Endodermal cell (in vitro differentiated cells): ENCODE measurements around the gene FLCN. TPM values are rescaled to one million over a fixed set of nuclear protein-coding genes. Genes with fewer than 3 reads are reported as not detected.

Source experiments
- DNase-seq: peaks from one replicate; pipeline ENCODE4 v3.0.0-alpha.2; 2017
- H3K27ac ChIP-seq: 2 replicates; pipeline ENCODE4 v1.5.1; 2013; ENCODE audit warnings: mild to moderate bottlenecking, low read depth, low read length, moderate library complexity
- H3K27me3 ChIP-seq: 2 replicates; pipeline ENCODE4 v1.6.1; 2013; ENCODE audit warnings: mild to moderate bottlenecking, low read length, moderate library complexity; ENCODE audit not compliant: insufficient read depth, control insufficient read depth, poor library complexity, severe bottlenecking
- H3K36me3 ChIP-seq: 2 replicates; pipeline ENCODE4 v1.7.0; 2013; ENCODE audit warnings: mild to moderate bottlenecking, low read length, moderate library complexity; ENCODE audit not compliant: control insufficient read depth, insufficient read depth
- H3K4me1 ChIP-seq: one replicate; pipeline ENCODE4 v1.7.0; 2013; ENCODE audit warnings: low read length; ENCODE audit not compliant: control insufficient read depth, insufficient read depth
- H3K4me3 ChIP-seq: 2 replicates; pipeline ENCODE4 v1.5.1; 2013; ENCODE audit warnings: mild to moderate bottlenecking, low read length, moderate library complexity
- H3K9ac ChIP-seq: 2 replicates; pipeline ENCODE4 v1.6.1; 2013; ENCODE audit warnings: mild to moderate bottlenecking, low read length, moderate library complexity; ENCODE audit not compliant: poor library complexity, severe bottlenecking; ENCODE audit errors: extremely low read depth
- H3K9me3 ChIP-seq: 2 replicates; pipeline ENCODE4 v1.6.1; 2013; ENCODE audit warnings: mild to moderate bottlenecking, low read length, moderate library complexity; ENCODE audit not compliant: control insufficient read depth
- H3K27ac Mint-ChIP-seq: 2 replicates; pipeline ENCODE4 v1.8.0; 2020; ENCODE audit warnings: mixed read lengths
- H3K27me3 Mint-ChIP-seq: 2 replicates; pipeline ENCODE4 v1.8.0; 2021; ENCODE audit warnings: mild to moderate bottlenecking, mixed read lengths; ENCODE audit not compliant: insufficient read depth
- H3K36me3 Mint-ChIP-seq: 2 replicates; pipeline ENCODE4 v1.8.0; 2020; ENCODE audit warnings: low read depth, mixed read lengths
- H3K4me1 Mint-ChIP-seq: 2 replicates; pipeline ENCODE4 v1.8.0; 2020; ENCODE audit warnings: mixed read lengths
- H3K4me3 Mint-ChIP-seq: 2 replicates; pipeline ENCODE4 v1.8.0; 2020; ENCODE audit warnings: mild to moderate bottlenecking, moderate library complexity, mixed read lengths
- H3K9me3 Mint-ChIP-seq: 2 replicates; pipeline ENCODE4 v1.8.0; 2020; ENCODE audit warnings: mild to moderate bottlenecking, mixed read lengths
- CTCF ChIP-seq: fragments of 200-600 bp; sonication (generic); conservative IDR thresholded peaks from 2 replicates; pipeline ENCODE4 v1.5.0; 2021; ENCODE audit warnings: antibody characterized with exemption, mild to moderate bottlenecking
- WGBS, 2 experiments: methylation state at CpG; one replicate each; pipeline versions ENCODE4 v1.1.5 to v1.1.7; 2013; ENCODE audit warnings: missing lambda C conversion rate in 2 of 2, mixed read lengths in 1 of 2; ENCODE audit not compliant: insufficient coverage in 1 of 2, insufficient read length in 1 of 2; 5-methylcytosine and 5-hydroxymethylcytosine counted together
- total RNA-seq, 2 donors: library from RNA; stranded (reverse); fragmentation: NEBNext Ultra II Directional in 1 of 2; extraction: Animal tissue kit (Norgen Biotek cat#: 25700) in 1 of 2; gene quantifications; 2 replicates in 1 of 2; 3 replicates in 1 of 2; pipeline ENCODE4 v1.2.1, GENCODE V29; 2021

The FLCN gene
- total RNA-seq, 2 donors from 2014 or later: 41.8 to 47.2 TPM

- Histone ChIP-seq H3K36me3 (peaks cover 80% of the 10 kb centered on the region), H3K27ac (no peak overlapping the region), H3K9me3 (peaks cover 5% of the 10 kb centered on the region), H3K4me1 (no peaks in the 10 kb centered on the region), H3K4me3 (no peak overlapping the region), H3K9ac (no peak overlapping the region), H3K27me3 (no peaks in the 10 kb centered on the region)
- H3K27ac Mint-ChIP-seq: no peak overlapping the region
- H3K4me1 Mint-ChIP-seq: no peaks in the 10 kb centered on the region
- no peaks in the 10 kb centered on the region for H3K27me3 Mint-ChIP-seq
- no peaks in the 10 kb centered on the region for H3K9me3 Mint-ChIP-seq
- no peak for DNase-seq
- no peak for TF ChIP-seq CTCF
- peaks cover 73% of the 10 kb centered on the region for H3K36me3 Mint-ChIP-seq
- 96 to 100% methylated on average over 2 to 3 of the region's 3 CpGs for WGBS, 2 experiments
- no peak overlapping the region for H3K4me3 Mint-ChIP-seq
Measured at GRCh38 chr17:17253406-17253805, 16.4 kb upstream of the FLCN start.

DNA sequence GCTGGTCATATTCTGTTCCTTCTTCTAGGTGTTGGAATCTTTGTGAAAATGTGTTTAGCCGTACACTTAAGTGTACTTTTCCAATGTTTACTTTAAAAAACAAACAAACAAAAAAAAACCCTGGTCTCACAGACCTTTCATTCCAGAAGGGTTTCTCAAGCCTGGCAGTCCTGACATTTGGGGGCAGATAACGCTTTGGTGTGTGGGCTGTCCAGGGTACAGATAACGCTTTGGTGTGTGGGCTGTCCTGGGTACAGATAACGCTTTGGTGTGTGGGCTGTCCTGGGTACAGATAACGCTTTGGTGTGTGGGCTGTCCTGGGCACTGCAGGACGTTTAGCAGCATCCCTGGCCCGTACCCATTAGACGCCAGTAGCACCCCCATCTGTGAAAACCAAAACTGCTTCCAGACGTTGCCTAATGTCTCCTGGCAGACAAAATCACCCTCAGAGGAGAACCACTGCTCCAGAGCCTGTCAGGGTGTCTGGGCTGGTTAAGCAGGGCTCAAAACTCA lies 15.2 kb upstream of the FLCN start:
- no peak overlapping the region for H3K27ac Mint-ChIP-seq
- no peak overlapping the region for H3K4me3 Mint-ChIP-seq
- Histone ChIP-seq H3K9ac (no peak overlapping the region), H3K27ac (no peak overlapping the region), H3K4me3 (no peak overlapping the region), H3K36me3 (peaks cover 76% of the 10 kb centered on the region), H3K9me3 (peaks cover 5% of the 10 kb centered on the region), H3K27me3 (no peaks in the 10 kb centered on the region), H3K4me1 (no peaks in the 10 kb centered on the region)
- TF ChIP-seq CTCF: no peak
- no peak for DNase-seq
- H3K9me3 Mint-ChIP-seq: no peaks in the 10 kb centered on the region
- no peaks in the 10 kb centered on the region for H3K27me3 Mint-ChIP-seq
- H3K4me1 Mint-ChIP-seq: no peaks in the 10 kb centered on the region
- WGBS, 2 experiments: 81 to 84% methylated on average over 5 to 9 of the region's 9 CpGs
- H3K36me3 Mint-ChIP-seq: peaks cover 69% of the 10 kb centered on the region

DNA sequence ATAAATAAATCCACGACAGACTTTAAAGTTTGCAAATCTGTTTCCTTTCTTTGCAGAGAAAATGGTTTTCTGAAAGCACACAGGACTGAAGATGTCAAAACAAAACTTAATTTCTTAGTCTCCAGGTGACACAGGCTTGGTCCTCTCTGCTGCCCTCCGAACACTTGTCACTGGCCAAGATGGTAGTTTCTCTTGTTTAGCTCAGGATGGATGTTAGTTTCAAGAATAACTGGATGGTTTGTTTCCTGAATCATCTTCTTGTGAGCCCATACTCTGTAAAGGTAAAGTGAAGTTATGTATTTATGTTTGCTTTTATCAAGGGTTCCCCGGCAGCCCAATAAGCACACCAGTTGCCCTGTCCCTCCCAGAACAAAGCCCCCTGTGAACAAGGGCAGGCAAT lies 9.9 kb upstream of the FLCN start:
- Histone ChIP-seq H3K4me1 (no peaks in the 10 kb centered on the region), H3K27me3 (no peaks in the 10 kb centered on the region), H3K9ac (no peak overlapping the region), H3K36me3 (peaks cover 49% of the 10 kb centered on the region), H3K4me3 (no peak overlapping the region), H3K9me3 (no peaks in the 10 kb centered on the region), H3K27ac (no peak overlapping the region)
- H3K4me1 Mint-ChIP-seq: no peaks in the 10 kb centered on the region
- no peaks in the 10 kb centered on the region for H3K27me3 Mint-ChIP-seq
- no peaks in the 10 kb centered on the region for H3K9me3 Mint-ChIP-seq
- 95 to 96% methylated on average over 2 to 3 of the region's 3 CpGs for WGBS, 2 experiments
- no peak for TF ChIP-seq CTCF
- H3K4me3 Mint-ChIP-seq: no peak overlapping the region
- peaks cover 47% of the 10 kb centered on the region for H3K36me3 Mint-ChIP-seq
- no peak overlapping the region for H3K27ac Mint-ChIP-seq
- DNase-seq: no peak
